NCI-H2196 (cell line): ENCODE results near the gene AGRN.
"Not testable (repeated sequence)": the region's sequence is repeated elsewhere in the genome, so short reads cannot be mapped to it uniquely, and the experiment has no call there.

Experiments
- DNase-seq: peaks from one replicate; lab custom pipeline; 2025; ENCODE audit not compliant: unreplicated experiment; lab: John Stamatoyannopoulos, UW

Gene AGRN

DNA sequence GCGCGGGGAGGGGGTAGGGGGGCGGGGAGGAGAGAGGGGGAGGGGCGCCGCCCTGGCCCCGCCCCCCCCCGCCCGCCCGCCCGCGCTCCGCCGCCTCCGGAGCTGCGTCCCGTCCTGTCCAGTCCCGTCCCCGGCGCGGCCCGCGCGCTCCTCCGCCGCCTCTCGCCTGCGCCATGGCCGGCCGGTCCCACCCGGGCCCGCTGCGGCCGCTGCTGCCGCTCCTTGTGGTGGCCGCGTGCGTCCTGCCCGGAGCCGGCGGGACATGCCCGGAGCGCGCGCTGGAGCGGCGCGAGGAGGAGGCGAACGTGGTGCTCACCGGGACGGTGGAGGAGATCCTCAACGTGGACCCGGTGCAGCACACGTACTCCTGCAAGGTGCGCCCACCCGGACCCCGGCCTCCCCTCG lies at the start of gene AGRN:
TSS of gene AGRN (plus strand) at position 121 of the 405 bp plus-strand sequence. CDS start at position 174, 53 bp downstream.
- DNase-seq = no peak

DNA sequence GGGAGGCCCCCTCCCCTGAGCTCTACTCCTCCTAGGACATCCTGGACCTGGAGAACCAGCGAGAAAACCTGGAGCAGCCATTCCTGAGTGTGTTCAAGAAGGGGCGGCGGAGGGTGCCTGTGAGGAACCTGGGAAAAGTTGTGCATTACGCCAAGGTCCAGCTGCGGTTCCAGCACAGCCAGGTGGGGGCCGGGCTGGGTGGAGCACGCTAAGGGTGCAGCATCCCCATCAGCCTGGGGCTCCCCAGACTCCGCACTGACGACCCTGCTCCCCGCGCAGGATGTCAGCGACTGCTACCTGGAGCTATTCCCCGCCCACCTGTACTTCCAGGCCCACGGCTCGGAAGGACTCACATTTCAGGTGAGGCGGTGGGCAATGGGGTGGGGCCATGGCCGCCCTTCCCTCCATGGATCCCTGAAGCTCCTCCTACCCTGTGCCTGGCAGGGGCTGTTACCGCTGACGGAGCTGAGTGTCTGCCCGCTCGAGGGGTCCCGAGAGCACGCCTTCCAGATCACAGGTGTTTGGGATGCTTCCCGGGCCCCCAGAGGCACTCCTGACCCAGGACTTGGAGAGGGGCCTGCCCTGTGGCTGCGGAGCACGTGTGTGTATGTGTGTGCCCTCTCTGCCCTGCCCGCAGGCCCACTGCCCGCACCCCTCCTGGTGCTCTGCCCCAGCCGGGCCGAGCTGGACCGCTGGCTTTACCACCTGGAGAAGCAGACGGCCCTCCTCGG lies 49.5 kb upstream of the AGRN start:
- DNase-seq = no peak

DNA sequence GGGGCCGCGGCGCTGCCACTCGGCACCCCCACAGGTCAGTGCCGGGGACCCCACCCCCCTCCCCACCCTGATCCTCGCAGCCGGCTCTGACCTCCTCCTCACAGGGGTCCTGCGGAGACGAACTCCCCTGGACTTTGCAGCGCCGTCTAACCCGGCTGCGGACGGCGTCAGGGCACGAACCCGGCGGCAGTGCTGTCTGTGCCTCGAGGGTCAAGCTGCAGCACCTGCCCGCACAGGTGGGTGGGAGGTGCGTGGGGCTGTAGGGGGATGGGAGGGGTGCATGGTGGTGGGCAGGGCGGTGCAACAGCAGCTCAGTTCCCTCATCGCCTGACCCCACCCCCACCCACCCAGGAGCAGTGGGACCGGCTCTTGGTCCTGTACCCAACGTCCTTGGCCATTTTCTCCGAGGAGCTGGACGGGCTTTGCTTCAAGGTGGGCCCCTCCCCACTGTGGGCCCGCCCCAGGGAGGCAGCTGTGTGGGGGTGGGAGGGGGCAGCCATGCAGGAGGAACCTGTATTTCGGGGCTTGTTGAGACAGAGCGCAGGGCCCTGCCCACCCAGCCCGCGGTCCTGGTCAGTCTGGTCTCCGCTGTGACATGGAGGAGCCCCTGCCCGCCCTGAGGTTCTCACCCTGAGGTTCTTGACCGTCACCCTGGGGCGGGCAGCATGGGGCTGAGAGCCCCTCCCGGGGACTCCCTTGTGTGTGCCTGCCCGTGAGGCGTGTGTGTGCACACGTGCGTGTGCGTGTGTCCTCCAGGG lies 48.8 kb upstream of the AGRN start:
- no peak for DNase-seq

GRCh38 chr1:971751-972506 lies 48.0 kb upstream of the AGRN start:
- no peak for DNase-seq

- no peak for DNase-seq
Observed at GRCh38 chr1:972726-973458, 47.0 kb upstream of the AGRN start.

DNA sequence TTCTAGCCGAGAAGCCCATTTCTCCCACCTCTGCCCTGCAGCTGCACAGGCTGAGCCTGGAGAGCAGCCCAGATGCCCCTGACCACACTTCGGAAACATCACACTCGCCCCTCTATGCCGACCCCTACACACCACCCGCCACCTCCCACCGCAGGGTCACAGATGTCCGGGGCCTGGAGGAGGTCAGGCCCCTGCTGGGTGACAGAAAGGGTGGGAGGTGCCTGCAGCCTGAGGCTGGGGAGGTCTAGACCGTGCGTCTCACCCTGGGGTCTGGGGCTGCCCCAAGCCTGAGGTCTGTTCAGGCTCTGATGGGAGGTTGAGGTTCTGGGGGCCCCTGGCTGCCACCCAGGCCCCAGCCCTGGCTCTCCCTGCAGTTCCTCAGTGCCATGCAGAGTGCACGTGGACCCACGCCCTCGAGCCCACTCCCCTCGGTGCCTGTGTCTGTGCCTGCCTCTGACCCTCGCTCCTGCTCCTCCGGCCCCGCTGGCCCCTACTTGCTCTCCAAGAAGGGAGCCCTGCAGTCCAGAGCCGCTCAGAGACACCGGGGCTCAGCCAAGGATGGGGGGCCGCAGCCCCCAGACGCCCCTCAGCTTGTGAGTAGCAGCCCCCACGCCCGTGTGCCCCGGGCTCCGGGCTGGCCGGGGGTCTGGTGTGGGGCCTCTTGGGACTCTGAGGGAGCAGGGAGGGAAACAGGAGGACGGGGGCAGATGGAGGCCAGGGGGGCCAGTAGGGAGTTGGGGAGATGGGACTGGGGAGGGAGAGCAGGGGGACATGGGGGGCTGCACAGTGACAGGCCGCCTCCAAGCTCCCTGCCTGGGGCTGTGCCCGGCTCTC lies 46.2 kb upstream of the AGRN start:
- no peak for DNase-seq

DNA sequence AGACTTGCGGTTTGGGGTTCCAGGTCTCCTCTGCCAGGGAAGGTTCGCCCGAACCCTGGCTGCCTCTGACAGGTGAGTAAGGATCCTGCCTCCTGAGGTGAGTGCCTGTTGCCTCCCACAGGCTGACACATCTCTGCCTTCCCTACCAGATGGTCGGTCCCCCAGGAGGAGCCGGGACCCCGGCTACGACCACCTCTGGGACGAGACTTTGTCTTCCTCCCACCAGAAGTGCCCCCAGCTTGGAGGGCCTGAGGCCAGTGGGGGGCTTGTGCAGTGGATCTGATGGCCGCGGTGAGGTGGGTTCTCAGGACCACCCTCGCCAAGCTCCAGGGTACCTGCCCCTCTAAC lies 45.7 kb upstream of the AGRN start:
- DNase-seq = no peak

DNA sequence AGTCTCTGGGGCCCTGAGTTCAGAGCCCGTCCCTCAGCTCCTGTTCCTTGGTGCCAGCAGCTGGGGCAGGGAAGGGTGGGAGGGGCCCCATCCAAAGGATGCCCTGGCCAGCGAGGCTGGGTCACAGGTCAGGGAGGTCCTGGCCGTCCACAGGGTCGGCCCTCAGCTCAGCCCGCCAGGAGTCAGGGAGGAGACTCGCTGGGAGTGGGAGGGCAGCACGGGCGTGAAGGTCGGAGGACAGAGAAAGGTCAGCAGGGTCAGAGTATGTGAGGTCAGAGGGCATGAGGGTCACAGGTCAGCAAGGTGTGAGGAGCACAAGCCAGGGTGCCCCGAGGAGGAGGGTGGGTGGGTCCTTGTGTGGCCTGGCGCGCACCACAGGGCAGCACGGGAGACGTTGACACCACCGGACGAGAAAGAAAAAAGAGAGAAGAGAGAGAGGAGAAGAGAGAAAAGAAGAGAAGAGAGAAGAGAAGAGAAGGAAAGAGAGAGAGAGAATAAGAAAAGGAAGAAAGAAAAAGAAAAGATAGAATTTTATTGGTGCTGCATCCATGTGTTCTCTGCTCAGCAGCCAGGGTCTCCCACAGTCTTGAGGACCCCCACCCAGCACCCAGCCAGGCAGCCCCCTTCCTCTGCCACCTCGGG lies 45.1 kb upstream of the AGRN start:
- no peak for DNase-seq

GRCh38 chr1:975365-975764 lies 44.6 kb upstream of the AGRN start:
- no peak for DNase-seq

DNA sequence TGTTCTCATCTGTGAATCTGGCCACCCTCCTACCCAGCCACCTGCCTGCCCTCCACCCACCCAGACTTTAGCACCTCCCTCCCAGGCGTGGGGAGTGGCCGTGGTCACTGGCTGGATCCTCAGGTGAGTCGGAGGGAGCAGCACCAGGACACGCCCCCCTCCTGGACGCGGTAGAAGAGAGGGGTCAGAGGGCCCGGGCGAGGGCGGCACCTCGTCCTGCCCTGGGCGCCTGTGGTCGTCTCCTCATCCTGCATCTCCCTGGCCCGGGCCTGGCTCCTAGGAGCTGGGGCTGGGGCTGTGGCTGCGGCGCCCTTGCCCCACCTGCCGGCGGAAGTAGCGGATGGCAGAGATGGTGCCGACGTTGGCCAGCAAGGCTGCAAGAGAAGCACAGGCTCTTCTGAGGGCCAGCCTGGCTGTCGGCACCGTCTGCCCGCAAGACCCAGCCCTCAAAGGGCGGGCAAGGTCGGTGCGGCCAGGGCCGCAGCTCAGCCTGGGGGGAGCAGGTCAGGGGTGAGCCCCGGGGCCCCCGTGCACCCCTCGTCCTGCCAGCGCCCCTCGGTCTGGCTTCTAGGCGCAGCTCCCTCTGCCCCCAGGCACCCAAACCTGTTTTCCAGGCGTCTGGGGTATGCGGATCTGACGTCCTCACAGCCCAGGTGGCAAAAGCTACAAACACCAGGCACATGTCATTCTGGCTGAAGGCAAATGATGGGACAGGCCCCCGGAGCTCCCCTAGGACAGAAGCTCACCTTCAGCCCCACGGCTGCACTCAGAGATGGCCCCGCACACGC lies 43.8 kb upstream of the AGRN start:
- DNase-seq = peak; percentile 77

DNA sequence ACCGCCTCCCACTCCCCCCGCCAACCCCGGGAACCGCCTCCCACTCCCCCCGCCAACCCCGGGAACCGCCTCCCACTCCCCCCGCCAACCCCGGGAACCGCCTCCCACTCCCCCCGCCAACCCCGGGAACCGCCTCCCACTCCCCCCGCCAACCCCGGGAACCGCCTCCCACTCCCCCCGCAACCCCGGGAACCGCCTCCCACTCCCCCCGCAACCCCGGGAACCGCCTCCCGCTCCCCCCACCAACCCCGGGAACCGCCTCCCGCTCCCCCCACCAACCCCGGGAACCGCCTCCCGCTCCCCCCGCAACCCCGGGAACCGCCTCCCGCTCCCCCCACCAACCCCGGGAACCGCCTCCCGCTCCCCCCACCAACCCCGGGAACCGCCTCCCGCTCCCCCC lies 43.1 kb upstream of the AGRN start:
- DNase-seq = not testable (repeated sequence)

- DNase-seq = peak; percentile 17
Observed at GRCh38 chr1:978069-978834, 41.7 kb upstream of the AGRN start.

- no peak for DNase-seq
Observed at GRCh38 chr1:978835-979743, 40.8 kb upstream of the AGRN start.

DNA sequence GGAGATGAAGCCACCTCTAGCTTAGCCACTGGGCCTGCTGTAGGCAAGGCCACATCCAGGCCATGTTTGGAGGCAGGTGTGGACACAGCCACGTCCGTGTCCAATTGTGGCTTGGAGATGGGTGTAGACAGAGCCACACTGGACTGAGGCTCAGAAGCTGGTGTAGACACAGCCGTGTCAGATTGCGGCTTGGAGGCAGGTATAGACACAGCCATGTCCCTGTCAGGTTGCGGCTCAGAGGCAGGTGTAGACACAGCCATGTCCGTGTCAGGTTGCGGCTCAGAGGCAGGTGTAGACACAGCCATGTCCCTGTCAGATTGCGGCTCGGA lies 40.2 kb upstream of the AGRN start:
- DNase-seq = no peak

GRCh38 chr1:980137-980571 lies 39.8 kb upstream of the AGRN start:
- no peak for DNase-seq

GRCh38 chr1:980602-981395 lies 39.1 kb upstream of the AGRN start:
- DNase-seq = no peak
